Measurements from ENCODE around the gene OGFOD3. TPM values are rescaled to one million over a fixed set of nuclear protein-coding genes. Genes with fewer than 3 reads are reported as not detected.

Gene OGFOD3
- total and polyA plus RNA-seq, 9 of the 15 experiments (the other 6 are each of a cell fraction or from before 2014, with no cell fraction given): 0.69 to 44.7 (median 18.9) TPM

DNA sequence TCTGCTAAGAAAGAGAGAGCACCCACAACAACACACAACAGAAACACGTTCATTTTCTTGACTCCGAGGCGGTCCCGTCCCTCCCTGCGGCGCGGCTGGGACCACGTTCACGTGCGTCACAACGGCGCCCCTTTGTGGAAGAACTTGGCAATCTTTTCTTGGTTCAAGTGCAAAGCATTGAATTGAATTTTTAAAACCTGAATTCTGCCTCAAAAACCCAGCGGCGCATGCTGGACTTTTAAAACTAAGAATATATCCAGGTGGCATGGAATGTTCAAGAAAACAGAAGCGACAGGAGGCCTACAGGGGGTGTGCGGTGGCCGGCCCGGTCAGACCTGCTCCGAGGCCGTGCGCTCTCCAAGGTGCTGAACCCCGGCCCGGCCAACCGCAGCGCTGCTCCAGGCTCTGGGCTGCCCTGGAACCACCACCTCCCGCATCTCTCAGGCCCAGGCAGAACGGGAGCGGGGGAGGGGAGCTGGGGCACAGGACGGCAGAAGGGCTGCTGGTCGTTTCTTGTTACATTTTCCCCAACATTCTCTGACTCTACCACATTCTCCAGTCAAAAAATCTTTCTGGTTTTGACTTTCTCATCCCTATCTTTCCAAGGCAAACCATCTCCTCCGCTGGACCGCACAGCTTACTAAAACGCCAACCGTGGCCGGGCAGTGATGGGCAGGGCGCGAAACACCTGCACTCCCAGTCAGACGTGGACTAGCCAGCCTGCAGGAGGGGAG is 3.7 kb downstream of the OGFOD3 start:
- H3K79me2 ChIP-seq (ENCODE audit: control insufficient read depth, insufficient read depth, low read length): peaks cover 31% of the 10 kb centered on the region
- peaks cover 15% of the 10 kb centered on the region for H4K20me1 ChIP-seq (replicated peaks; ENCODE audit: control insufficient read depth, insufficient read depth, low read length)
- H3K36me3 ChIP-seq (ENCODE audit: control insufficient read depth, insufficient read depth, low read length): peaks cover 14% of the 10 kb centered on the region; the same call in 2 of the 3 replicates
- peak; percentile 83 to 92 (median 90) for DNase-seq (ENCODE audit: extremely low read depth in 1 of 4, low spot score in 3 of 4)
- in situ Hi-C loops (cut with MboI) (no loop called here), intact Hi-C loops (cut with micrococcal nuclease) (loop anchor here (1.0 to 10.0 kb wide), 3 partner anchors 63 to 176 kb away; no protein-coding TSS in a partner anchor)
- H3K27me3 ChIP-seq (ENCODE audit: control insufficient read depth in 2 of 2, insufficient read depth in 2 of 2, low read length in 2 of 2): no peaks in the 10 kb centered on the region
- no TSS peak for BruUV-seq (replicated peaks)
- no peak overlapping the region for H3K9ac ChIP-seq (ENCODE audit: insufficient read depth in 1 of 2, low read depth in 2 of 2, low read length in 2 of 2)
- no peaks in the 10 kb centered on the region for H3K9me3 ChIP-seq (replicated peaks; ENCODE audit: control insufficient read depth, insufficient read depth, low read depth, low read length)
- peaks cover 5 to 37% of the 10 kb centered on the region in 2 experiments for H3K4me1 ChIP-seq (replicated peaks in 1 of 2; ENCODE audit: control insufficient read depth in 2 of 2, insufficient read depth in 2 of 2, low read length in 2 of 2)
- WGBS (ENCODE audit: insufficient coverage, low coverage, missing lambda C conversion rate): 18% methylated on average over 38 of the region's 38 CpGs
- no peak overlapping the region for H2AFZ ChIP-seq (ENCODE audit: low read depth, low read length)
- H3K9me1 ChIP-seq (ENCODE audit: control insufficient read depth, insufficient read depth, low read length): peaks cover 5% of the 10 kb centered on the region
- peak; percentile 86 for FAIRE-seq
- 0 out of 2 replicates have a peak overlapping the region, but pooled peaks have one; percentile 8 for H3K4me3 ChIP-seq
- ChIA-PET CTCF (ENCODE audit: low intra/inter-chr PET ratio) (interaction anchor here (0.6 to 1.3 kb wide), 4 partner anchors 63 to 209 kb away, joined by 4 to 7 read pairs (median 4); no protein-coding TSS in a partner anchor), POLR2A (interaction anchor here (0.6 to 1.6 kb wide), 5 partner anchors 9 to 116 kb away, joined by 3 to 6 read pairs (median 3); no protein-coding TSS in a partner anchor)
- no peak overlapping the region for H3K27ac ChIP-seq (ENCODE audit: extremely low read depth, low read depth, low read length)
- ATAC-seq: peak; percentile 88
- H3K4me2 ChIP-seq (ENCODE audit: insufficient read depth, low read length): peak overlapping the region; percentile 59; the same call in 1 of the 2 replicates
- no peak for TF ChIP-seq RBM15 (IDR thresholded peaks at IDR 0.05; ENCODE audit: insufficient read depth, low read length)
- TF ChIP-seq, protein P1, sequence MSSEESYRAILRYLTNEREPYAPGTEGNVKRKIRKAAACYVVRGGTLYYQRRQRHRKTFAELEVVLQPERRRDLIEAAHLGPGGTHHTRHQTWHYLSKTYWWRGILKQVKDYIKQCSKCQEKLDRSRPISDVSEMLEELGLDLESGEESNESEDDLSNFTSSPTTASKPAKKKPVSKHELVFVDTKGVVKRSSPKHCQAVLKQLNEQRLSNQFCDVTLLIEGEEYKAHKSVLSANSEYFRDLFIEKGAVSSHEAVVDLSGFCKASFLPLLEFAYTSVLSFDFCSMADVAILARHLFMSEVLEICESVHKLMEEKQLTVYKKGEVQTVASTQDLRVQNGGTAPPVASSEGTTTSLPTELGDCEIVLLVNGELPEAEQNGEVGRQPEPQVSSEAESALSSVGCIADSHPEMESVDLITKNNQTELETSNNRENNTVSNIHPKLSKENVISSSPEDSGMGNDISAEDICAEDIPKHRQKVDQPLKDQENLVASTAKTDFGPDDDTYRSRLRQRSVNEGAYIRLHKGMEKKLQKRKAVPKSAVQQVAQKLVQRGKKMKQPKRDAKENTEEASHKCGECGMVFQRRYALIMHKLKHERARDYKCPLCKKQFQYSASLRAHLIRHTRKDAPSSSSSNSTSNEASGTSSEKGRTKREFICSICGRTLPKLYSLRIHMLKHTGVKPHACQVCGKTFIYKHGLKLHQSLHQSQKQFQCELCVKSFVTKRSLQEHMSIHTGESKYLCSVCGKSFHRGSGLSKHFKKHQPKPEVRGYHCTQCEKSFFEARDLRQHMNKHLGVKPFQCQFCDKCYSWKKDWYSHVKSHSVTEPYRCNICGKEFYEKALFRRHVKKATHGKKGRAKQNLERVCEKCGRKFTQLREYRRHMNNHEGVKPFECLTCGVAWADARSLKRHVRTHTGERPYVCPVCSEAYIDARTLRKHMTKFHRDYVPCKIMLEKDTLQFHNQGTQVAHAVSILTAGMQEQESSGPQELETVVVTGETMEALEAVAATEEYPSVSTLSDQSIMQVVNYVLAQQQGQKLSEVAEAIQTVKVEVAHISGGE (CRISPR knock-in tag; IDR thresholded peaks at IDR 0.05): peak in 1 of 3 experiments; percentile 62; a peak in 2 of 6 replicates
- TF ChIP-seq, protein P2, sequence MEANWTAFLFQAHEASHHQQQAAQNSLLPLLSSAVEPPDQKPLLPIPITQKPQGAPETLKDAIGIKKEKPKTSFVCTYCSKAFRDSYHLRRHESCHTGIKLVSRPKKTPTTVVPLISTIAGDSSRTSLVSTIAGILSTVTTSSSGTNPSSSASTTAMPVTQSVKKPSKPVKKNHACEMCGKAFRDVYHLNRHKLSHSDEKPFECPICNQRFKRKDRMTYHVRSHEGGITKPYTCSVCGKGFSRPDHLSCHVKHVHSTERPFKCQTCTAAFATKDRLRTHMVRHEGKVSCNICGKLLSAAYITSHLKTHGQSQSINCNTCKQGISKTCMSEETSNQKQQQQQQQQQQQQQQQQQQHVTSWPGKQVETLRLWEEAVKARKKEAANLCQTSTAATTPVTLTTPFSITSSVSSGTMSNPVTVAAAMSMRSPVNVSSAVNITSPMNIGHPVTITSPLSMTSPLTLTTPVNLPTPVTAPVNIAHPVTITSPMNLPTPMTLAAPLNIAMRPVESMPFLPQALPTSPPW (CRISPR knock-in tag; IDR thresholded peaks at IDR 0.05): peak; percentile 49
- TF ChIP-seq ZFP30 (CRISPR knock-in tag; IDR thresholded peaks at IDR 0.05; ENCODE audit: borderline replicate concordance): no peak
- TF ChIP-seq, protein P3, sequence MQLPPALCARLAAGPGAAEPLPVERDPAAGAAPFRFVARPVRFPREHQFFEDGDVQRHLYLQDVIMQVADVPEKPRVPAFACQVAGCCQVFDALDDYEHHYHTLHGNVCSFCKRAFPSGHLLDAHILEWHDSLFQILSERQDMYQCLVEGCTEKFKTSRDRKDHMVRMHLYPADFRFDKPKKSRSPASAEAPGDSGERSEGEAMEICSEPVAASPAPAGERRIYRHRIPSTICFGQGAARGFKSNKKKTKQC (CRISPR knock-in tag; IDR thresholded peaks at IDR 0.05): peak; percentile 99
- TF ChIP-seq, protein P4, sequence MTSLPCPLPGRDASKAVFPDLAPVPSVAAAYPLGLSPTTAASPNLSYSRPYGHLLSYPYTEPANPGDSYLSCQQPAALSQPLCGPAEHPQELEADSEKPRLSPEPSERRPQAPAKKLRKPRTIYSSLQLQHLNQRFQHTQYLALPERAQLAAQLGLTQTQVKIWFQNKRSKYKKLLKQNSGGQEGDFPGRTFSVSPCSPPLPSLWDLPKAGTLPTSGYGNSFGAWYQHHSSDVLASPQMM (CRISPR knock-in tag; IDR thresholded peaks at IDR 0.05): no peak
- no peak for TF ChIP-seq MAFG (tag; conservative IDR thresholded peaks at IDR 0.05)
- peak; percentile 65; the same call in 1 of the 2 replicates for TF ChIP-seq CREB1 (IDR thresholded peaks at IDR 0.05)
- TF ChIP-seq CREB1 (CRISPR knock-in tag; IDR thresholded peaks at IDR 0.05): no peak
- TF ChIP-seq ELF2 (CRISPR knock-in tag; IDR thresholded peaks at IDR 0.05): no peak
- no peak for TF ChIP-seq CSDE1 (IDR thresholded peaks at IDR 0.05)
- peak; percentile 39 for TF ChIP-seq CCNT2 (IDR thresholded peaks at IDR 0.05; ENCODE audit: borderline replicate concordance, extremely low read depth, insufficient read length, low read depth, low read length)
- no peak for TF ChIP-seq BRD9 (IDR thresholded peaks at IDR 0.05; ENCODE audit: low read depth, partially characterized antibody)
- TF ChIP-seq ZNF212 (CRISPR knock-in tag; IDR thresholded peaks at IDR 0.05): no peak
- TF ChIP-seq ZNF77 (CRISPR knock-in tag; IDR thresholded peaks at IDR 0.05): no peak
